H1 (cell line): ENCODE results near the gene CNOT6. TPM values are rescaled to one million over a fixed set of nuclear protein-coding genes. Genes with fewer than 3 reads are reported as not detected.

Source experiments
- CTCF ChIA-PET: fragments of 300-600 bp; sonication (Branson Sonifier 250); formaldehyde crosslinking; loops from one replicate; lab custom pipeline; 2021; ENCODE audit not compliant: partially characterized antibody; lab: Charles Lee
- POLR2A ChIA-PET: fragments of 300-600 bp; sonication (Branson Sonifier 250); formaldehyde crosslinking; loops from one replicate; lab custom pipeline; 2021; ENCODE audit warnings: inconsistent platforms; ENCODE audit not compliant: partially characterized antibody; lab: Charles Lee
- DNase-seq, 2 experiments: peaks; one replicate each; pipeline versions ENCODE4 v3.0.0 to v3.0.0-alpha.2; 2010 to 2022; ENCODE audit warnings: low spot score in 2 of 2, low read depth in 1 of 2, mixed read lengths in 1 of 2
- FAIRE-seq: peaks from 2 replicates; lab custom pipeline; 2011; peaks lifted over from hg19 to GRCh38; lab: Jason Lieb, UNC
- H2AFZ ChIP-seq: 2 replicates; pipeline ENCODE4 v1.8.1; 2012; ENCODE audit warnings: low read length, inconsistent platforms
- H2AK5ac ChIP-seq: 2 replicates; pipeline ENCODE4 v1.6.1; 2013; ENCODE audit warnings: low read depth, low read length
- H2BK120ac ChIP-seq: replicated peaks from 2 replicates; pipeline ENCODE3; 2013; ENCODE audit warnings: low read depth, low read length, inconsistent platforms
- H2BK12ac ChIP-seq: 2 replicates; pipeline ENCODE4 v1.6.1; 2013; ENCODE audit warnings: low read depth, low read length
- H2BK15ac ChIP-seq: 2 replicates; pipeline ENCODE4 v1.6.1; 2013; ENCODE audit warnings: low read length
- H2BK20ac ChIP-seq: 2 replicates; pipeline ENCODE4 v1.6.1; 2013; ENCODE audit warnings: low read length
- H2BK5ac ChIP-seq: 2 replicates; pipeline ENCODE4 v1.6.1; 2013; ENCODE audit warnings: low read depth, low read length
- H3K14ac ChIP-seq: 2 replicates; pipeline ENCODE4 v1.6.1; 2013; ENCODE audit warnings: inconsistent platforms; ENCODE audit not compliant: insufficient read length
- H3K18ac ChIP-seq: 2 replicates; pipeline ENCODE4 v1.6.1; 2013; ENCODE audit warnings: low read length; ENCODE audit errors: extremely low read depth
- H3K23ac ChIP-seq: 2 replicates; pipeline ENCODE4 v1.6.1; 2013; ENCODE audit warnings: inconsistent platforms; ENCODE audit not compliant: insufficient read length
- H3K23me2 ChIP-seq: 2 replicates; pipeline ENCODE4 v1.6.1; 2013; ENCODE audit warnings: low read depth, low read length
- H3K27ac ChIP-seq: 2 replicates; pipeline ENCODE4 v1.6.1; 2011; ENCODE audit warnings: low read depth, low read length, inconsistent platforms
- H3K27me3 ChIP-seq, 4 experiments: replicated peaks in 1 of 4; 1 replicate in 1 of 4; 2 replicates in 3 of 4; pipeline versions ENCODE4 v1.6.1 to v1.8.1; 2011 to 2013; ENCODE audit warnings: low read length in 3 of 4, mild to moderate bottlenecking in 3 of 4, inconsistent platforms in 2 of 4, mixed read lengths in 2 of 4, moderate library complexity in 1 of 4; ENCODE audit not compliant: control insufficient read depth in 3 of 4, insufficient read depth in 3 of 4; ENCODE audit errors: extremely low read depth in 1 of 4
- H3K36me3 ChIP-seq, 4 experiments: 2 replicates each; pipeline versions ENCODE4 v1.6.1 to v1.8.1; 2011 to 2013; ENCODE audit warnings: mild to moderate bottlenecking in 4 of 4, low read length in 3 of 4, moderate library complexity in 2 of 4, control low read depth in 1 of 4, inconsistent platforms in 1 of 4; ENCODE audit not compliant: insufficient read depth in 4 of 4, control insufficient read depth in 2 of 4
- H3K4ac ChIP-seq: replicated peaks from 2 replicates; pipeline ENCODE3; 2013; ENCODE audit warnings: low read length, low read depth, mixed read lengths, inconsistent platforms; ENCODE audit not compliant: insufficient read length
- H3K4me1 ChIP-seq, 4 experiments: replicated peaks in 1 of 4; 1 replicate in 1 of 4; 2 replicates in 3 of 4; pipeline versions ENCODE4 v1.6.1 to v1.8.1; 2011 to 2013; ENCODE audit warnings: low read length in 3 of 4, inconsistent platforms in 2 of 4, mixed read lengths in 1 of 4; ENCODE audit not compliant: insufficient read depth in 4 of 4, control insufficient read depth in 3 of 4
- H3K4me2 ChIP-seq, 2 experiments: 2 replicates each; pipeline versions ENCODE4 v1.6.1 to v1.8.1; 2011 to 2013; ENCODE audit warnings: low read depth in 2 of 2, low read length in 2 of 2, control low read depth in 1 of 2, inconsistent platforms in 1 of 2, mild to moderate bottlenecking in 1 of 2; ENCODE audit not compliant: insufficient read depth in 1 of 2
- H3K4me3 ChIP-seq, 4 experiments: fragments of 200-600, 300-600 bp in 1 of 4; sonication (generic), shearing (Covaris generic), sonication (Bioruptor Twin) in 1 of 4; 2 replicates each; pipeline versions ENCODE4 v1.5.1 to v1.8.1; 2011 to 2016; ENCODE audit warnings: low read length in 4 of 4, low read depth in 3 of 4, control low read depth in 2 of 4, inconsistent platforms in 2 of 4, mild to moderate bottlenecking in 2 of 4, mixed read lengths in 1 of 4, moderate library complexity in 1 of 4; ENCODE audit not compliant: insufficient read depth in 2 of 4; ENCODE audit errors: extremely low read depth in 1 of 4
- H3K56ac ChIP-seq: replicated peaks from 2 replicates; pipeline ENCODE3; 2013; ENCODE audit warnings: low read depth, mild to moderate bottlenecking, mixed read lengths, low read length, inconsistent platforms; ENCODE audit not compliant: insufficient read length
- H3K79me1 ChIP-seq: 2 replicates; pipeline ENCODE4 v1.6.1; 2013; ENCODE audit warnings: low read depth, low read length, control low read depth
- H3K79me2 ChIP-seq, 2 experiments: 2 replicates each; pipeline versions ENCODE4 v1.6.1 to v1.8.1; 2012 to 2013; ENCODE audit warnings: low read length in 2 of 2, mild to moderate bottlenecking in 2 of 2, inconsistent platforms in 1 of 2; ENCODE audit not compliant: insufficient read depth in 2 of 2, control insufficient read depth in 1 of 2
- H3K9ac ChIP-seq, 4 experiments: replicated peaks in 1 of 4; 1 replicate in 1 of 4; 2 replicates in 3 of 4; pipeline versions ENCODE4 v1.6.1 to v1.8.1; 2011 to 2013; ENCODE audit warnings: low read depth in 3 of 4, low read length in 3 of 4, control low read depth in 2 of 4, mild to moderate bottlenecking in 2 of 4, moderate library complexity in 2 of 4, inconsistent platforms in 1 of 4; ENCODE audit errors: extremely low read depth in 1 of 4
- H3K9me3 ChIP-seq, 2 experiments: 2 replicates each; pipeline versions ENCODE4 v1.6.1 to v1.8.1; 2012 to 2013; ENCODE audit warnings: mild to moderate bottlenecking in 2 of 2, moderate library complexity in 2 of 2, control low read depth in 1 of 2, inconsistent platforms in 1 of 2, low read depth in 1 of 2, low read length in 1 of 2, mixed read lengths in 1 of 2; ENCODE audit not compliant: insufficient read depth in 2 of 2
- H4K20me1 ChIP-seq, 2 experiments: replicated peaks in 1 of 2; 2 replicates each; pipeline versions ENCODE3 to v1.8.1; 2011 to 2013; ENCODE audit warnings: inconsistent platforms in 2 of 2, low read length in 2 of 2, mild to moderate bottlenecking in 1 of 2; ENCODE audit not compliant: insufficient read depth in 2 of 2, control insufficient read depth in 1 of 2
- H4K5ac ChIP-seq: 2 replicates; pipeline ENCODE4 v1.6.1; 2013; ENCODE audit warnings: low read length, low read depth, mixed read lengths, inconsistent platforms; ENCODE audit not compliant: insufficient read length
- H4K8ac ChIP-seq: 2 replicates; pipeline ENCODE4 v1.8.0; 2013; ENCODE audit warnings: mild to moderate bottlenecking, moderate library complexity, low read length, inconsistent platforms; ENCODE audit not compliant: insufficient read depth; ENCODE audit errors: extremely low read depth
- H4K91ac ChIP-seq: replicated peaks from 2 replicates; pipeline ENCODE3; 2013; ENCODE audit warnings: low read length, mixed read lengths, inconsistent platforms; ENCODE audit not compliant: insufficient read length
- WGBS, 2 experiments: shearing (Covaris generic) in 1 of 2; methylation state at CpG; one replicate each; pipeline versions ENCODE4 v1.1.6 to v1.1.7; 2013 to 2015; ENCODE audit warnings: low lambda C conversion rate in 2 of 2, mixed read lengths in 2 of 2, inconsistent platforms in 1 of 2, low coverage in 1 of 2, missing lambda C conversion rate in 1 of 2; ENCODE audit not compliant: insufficient replicate concordance in 2 of 2, insufficient coverage in 1 of 2, insufficient read length in 1 of 2; ENCODE audit errors: extremely low coverage in 1 of 2, missing lambda C conversion rate in 1 of 2; 5-methylcytosine and 5-hydroxymethylcytosine counted together
- polyA plus RNA-seq, 7 experiments: library from polyadenylated mRNA; depleted of rRNA in 3 of 7; stranded (reverse) in 5 of 7; unstranded in 2 of 7; fragments of >200 nt in 5 of 7; fragments of 200-250 nt in 2 of 7; gene quantifications; 1 replicate in 5 of 7; 2 replicates in 1 of 7; 4 replicates in 1 of 7; pipeline versions ENCODE4 v1.2.1 to v1.2.3, GENCODE V29; 2011 to 2013; ENCODE audit warnings: missing spikeins in 2 of 7, mixed read lengths in 2 of 7
- total RNA-seq: library from RNA; stranded (reverse); fragmentation: NEBNext Ultra II Directional; extraction: Animal tissue kit (Norgen Biotek cat#: 25700); gene quantifications from 2 replicates; pipeline ENCODE4 v1.2.1, GENCODE V29; 2021

The CNOT6 gene
- total and polyA plus RNA-seq, 2 of the 8 experiments (the other 6 are each of a cell fraction or from before 2014, with no cell fraction given) = 10.7 to 45.4 TPM

GRCh38 chr5:180484813-180485212 is 9.4 kb upstream of the CNOT6 start:
- Histone ChIP-seq H3K36me3 (no peaks in the 10 kb centered on the region), H3K14ac (no peak overlapping the region), H4K91ac (no peak overlapping the region), H3K18ac (no peak overlapping the region; the same call in 1 of the 2 replicates), H3K27ac (no peak overlapping the region), H2AK5ac (no peak overlapping the region), H3K56ac (no peak overlapping the region), H2BK15ac (no peak overlapping the region), H3K79me2 (no peaks in the 10 kb centered on the region; a peak in 1 of 4 replicates), H3K4me1 (no peaks in the 10 kb centered on the region), H3K23ac (no peak overlapping the region), H3K27me3 (no peaks in the 10 kb centered on the region), H2BK5ac (no peak overlapping the region), H4K8ac (no peak overlapping the region), H2AFZ (no peak overlapping the region), H4K20me1 (no peaks in the 10 kb centered on the region), H3K9me3 (peaks cover 0 to 11% of the 10 kb centered on the region in 2 experiments; a peak in 2 of 4 replicates), H2BK12ac (no peak overlapping the region), H3K4me2 (no peak overlapping the region), H2BK20ac (no peak overlapping the region), H3K9ac (no peak overlapping the region), H3K79me1 (no peaks in the 10 kb centered on the region), H3K4me3 (no peak overlapping the region), H2BK120ac (no peak overlapping the region), H3K4ac (no peak overlapping the region), H3K23me2 (no peaks in the 10 kb centered on the region), H4K5ac (no peak overlapping the region)
- DNase-seq (no peak), FAIRE-seq (no peak)
- CTCF ChIA-PET = interaction anchor here (0.8 to 4.5 kb wide), 13 partner anchors 8 to 283 kb away, joined by 3 to 24 read pairs (median 4); no protein-coding TSS in a partner anchor
- 81% methylated on average over 7 of the region's 7 CpGs; no CpG with 5 or more reads in 1 of the 2 experiments for WGBS, 2 experiments
- POLR2A ChIA-PET = interaction anchor here (0.5 to 1.4 kb wide), 5 partner anchors 8 to 669 kb away, joined by 3 to 4 read pairs (median 3); no protein-coding TSS in a partner anchor
